HG03442 (cell line): ENCODE results near the gene TNFRSF19.
"Not testable (repeated sequence)": the region's sequence is repeated elsewhere in the genome, so short reads cannot be mapped to it uniquely, and the experiment has no call there.

Experiments
- ATAC-seq: cut with Tn5 transposase; IDR thresholded peaks from one replicate; pipeline ENCODE4 v1.9.1; 2021; ENCODE audit warnings: mild to moderate bottlenecking, moderate library complexity; ENCODE audit not compliant: unreplicated experiment

TNFRSF19 gene

GRCh38 chr13:23567906-23568460 is 2.2 kb upstream of the TNFRSF19 start:
- no peak for ATAC-seq

DNA sequence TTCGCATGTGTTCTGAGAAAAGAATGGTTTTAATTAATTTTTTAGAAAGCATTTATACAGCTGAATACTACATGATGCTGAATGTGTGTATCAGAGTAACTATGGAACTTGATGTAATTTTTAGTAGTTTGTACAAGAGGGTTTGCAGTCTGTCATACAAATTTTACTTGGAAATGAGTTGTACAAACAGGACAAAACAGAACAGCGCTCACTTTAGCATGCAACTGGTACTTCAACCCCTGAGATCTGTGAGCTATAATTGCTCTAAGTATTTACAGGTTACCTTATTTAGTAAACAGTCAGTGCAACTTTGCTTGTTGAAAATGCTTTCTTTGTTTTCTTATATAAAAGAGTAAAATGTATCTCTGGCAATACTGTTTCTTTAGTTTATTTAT is 706 bp downstream of the TNFRSF19 start:
- ATAC-seq, result no peak

GRCh38 chr13:23571431-23571830 is 1.2 kb downstream of the TNFRSF19 start:
- no peak for ATAC-seq

GRCh38 chr13:23572836-23573235 is 2.6 kb downstream of the TNFRSF19 start:
- ATAC-seq, result no peak

DNA sequence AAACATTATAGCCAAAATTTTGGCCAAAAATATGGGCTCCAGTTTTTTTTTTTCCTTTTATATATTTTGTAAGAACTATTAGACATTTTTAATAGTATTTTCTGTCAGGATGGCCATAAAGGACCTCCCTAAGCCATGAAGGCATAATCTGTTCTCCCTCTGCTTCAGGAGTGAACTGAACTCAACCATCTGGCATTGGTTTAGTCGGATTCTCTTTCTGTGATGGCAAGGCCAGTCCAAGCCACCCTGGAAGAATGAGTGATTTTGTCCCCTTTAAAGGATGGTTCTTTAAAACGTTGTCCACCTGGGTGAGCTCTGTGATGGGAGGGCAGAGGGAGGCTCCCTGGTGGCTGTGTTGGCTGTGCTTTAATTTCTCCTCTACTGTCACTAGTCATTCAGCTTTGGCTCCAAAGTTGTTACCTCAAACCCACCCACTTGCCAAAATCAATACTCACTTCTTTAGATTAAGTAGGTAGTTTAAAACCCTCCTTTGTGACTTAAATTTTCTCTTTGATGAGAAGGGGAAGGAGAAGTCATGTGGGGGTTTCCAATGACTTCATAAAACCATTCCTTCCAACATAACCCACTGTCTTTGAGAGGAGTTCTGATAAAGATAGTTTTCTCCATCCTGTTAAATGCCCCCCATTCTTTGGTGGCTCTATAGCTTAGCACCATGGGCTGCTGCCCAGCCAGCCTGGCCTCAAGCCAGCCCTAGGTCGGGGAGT is 4.4 kb downstream of the TNFRSF19 start:
- ATAC-seq, result no peak

- no peak for ATAC-seq
These were observed 5.4 kb downstream of the TNFRSF19 start for GRCh38 chr13:23575632-23576031.

DNA sequence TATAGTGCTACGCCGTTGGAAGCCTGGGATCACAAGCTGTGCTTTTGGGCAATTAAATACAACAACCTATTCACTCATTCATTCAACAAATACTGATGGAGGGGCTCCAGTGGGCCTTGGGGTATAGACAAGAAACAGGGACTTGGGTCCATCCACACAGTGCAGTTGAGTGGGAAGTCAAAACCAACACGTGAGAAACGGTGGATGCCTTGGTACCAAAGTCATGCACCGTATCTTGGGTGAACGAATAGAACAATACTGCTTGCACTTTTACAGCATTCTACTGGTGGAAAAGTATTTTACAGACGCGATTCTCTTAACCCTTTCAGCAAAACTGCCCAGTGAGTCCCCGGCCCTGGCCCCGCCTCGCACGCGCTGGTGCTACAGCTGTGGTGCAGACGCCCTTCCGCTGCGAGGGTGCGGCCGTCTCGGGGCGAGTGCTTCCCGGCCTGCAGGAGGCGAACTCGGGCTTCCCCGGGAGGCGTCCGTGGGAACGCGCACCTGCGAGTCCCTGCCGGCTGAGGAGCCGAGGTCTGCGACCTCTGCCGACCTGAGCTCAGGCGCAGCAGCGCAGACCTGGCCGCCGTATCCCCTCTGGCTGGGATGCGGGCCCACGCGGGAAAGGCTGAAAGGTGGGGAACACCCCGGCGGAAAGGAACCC is 8.3 kb downstream of the TNFRSF19 start:
- peak; percentile 49 for ATAC-seq

GRCh38 chr13:23579072-23579895 is 9.1 kb downstream of the TNFRSF19 start:
- ATAC-seq, result peak; percentile 81

GRCh38 chr13:23579896-23580683 is 9.9 kb downstream of the TNFRSF19 start:
- no peak for ATAC-seq

DNA sequence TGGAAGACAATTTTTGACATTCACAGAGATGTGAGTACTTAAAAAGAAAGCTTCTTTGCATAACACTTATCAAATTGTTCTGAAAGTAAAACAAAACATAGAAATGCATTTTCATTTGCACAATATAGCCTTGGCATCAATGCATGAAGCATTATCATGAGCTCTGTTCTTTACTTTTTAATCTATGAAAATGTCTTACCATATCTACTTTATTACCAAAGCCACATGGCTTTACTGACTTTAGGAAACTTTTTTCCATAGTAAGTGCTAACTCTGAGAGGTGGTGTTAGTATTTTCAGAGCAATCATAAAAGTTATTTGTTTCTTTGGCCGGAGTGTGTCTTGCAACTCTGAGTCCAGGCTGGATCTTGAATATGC is 10.5 kb downstream of the TNFRSF19 start:
- ATAC-seq, result no peak

GRCh38 chr13:23583491-23583890 is 13.3 kb downstream of the TNFRSF19 start:
- ATAC-seq, result no peak

GRCh38 chr13:23584275-23584674 is 14.1 kb downstream of the TNFRSF19 start:
- no peak for ATAC-seq

GRCh38 chr13:23586336-23586735 is 16.1 kb downstream of the TNFRSF19 start:
- no peak for ATAC-seq

DNA sequence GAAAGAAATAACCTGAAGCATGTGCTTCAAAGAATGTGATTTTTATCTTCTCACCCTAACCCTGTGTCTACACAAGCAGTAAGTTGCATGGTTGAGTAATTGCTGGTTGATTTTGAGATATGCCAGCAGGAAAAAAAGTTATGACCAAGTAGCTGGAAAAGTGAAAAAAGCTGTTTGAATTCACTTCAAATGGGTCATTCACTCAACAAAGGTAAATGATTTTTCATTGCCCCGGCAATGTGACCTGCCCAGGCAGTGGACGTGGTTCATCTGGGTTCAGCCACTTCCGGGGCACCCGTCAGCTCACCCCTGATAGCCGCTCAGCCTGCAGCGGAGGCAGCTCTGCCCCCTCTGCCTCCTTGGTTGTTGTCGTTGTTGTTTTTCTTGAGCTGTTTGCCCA is 18.5 kb downstream of the TNFRSF19 start:
- no peak for ATAC-seq

- no peak for ATAC-seq
These were observed 22.4 kb downstream of the TNFRSF19 start for GRCh38 chr13:23592596-23592995.

GRCh38 chr13:23593148-23593547 is 22.9 kb downstream of the TNFRSF19 start:
- ATAC-seq, result no peak

- ATAC-seq, result not testable (repeated sequence)
These were observed 24.1 kb downstream of the TNFRSF19 start for GRCh38 chr13:23594290-23594689.

- ATAC-seq, result no peak
These were observed 28.2 kb downstream of the TNFRSF19 start for GRCh38 chr13:23598369-23598768.

DNA sequence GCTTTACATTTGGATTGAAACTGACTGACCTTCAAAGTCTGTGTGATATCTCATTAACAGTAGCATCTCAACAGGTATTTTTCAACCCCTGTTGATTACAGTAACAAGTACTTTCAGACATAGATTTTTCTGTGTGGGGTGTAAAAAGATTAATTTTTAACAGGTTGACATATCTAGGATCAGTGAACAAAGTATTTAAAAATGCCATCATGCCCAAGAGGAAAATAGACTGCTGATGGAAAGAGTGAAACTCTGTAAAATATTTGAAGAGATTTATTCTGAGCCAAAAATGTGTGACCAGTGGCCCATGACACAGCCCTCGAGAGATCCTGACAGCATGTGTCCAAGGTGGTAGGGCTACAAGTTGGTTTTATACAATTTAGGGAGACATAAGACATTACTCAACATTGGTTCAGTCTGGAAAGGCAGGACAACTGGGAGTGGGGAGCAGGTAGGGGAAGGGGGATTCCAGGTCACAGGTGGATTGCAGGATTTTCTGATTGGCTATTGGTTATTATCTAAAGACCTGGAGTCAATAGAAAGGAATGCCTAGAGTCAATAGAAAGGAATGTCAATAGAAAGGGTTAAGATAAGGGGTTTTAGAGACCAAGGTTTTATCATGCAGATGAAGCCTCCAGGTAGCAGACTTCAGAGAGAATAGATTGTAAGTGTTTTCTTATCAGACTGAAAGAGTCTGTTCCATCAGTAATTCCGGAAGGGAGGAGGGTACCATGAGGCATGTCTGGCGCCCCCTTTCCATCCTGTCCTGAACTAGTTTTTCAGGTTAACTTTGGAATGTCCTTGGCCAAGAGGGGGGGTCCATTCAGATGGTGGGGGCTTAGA is 29.1 kb downstream of the TNFRSF19 start:
- ATAC-seq, result no peak

DNA sequence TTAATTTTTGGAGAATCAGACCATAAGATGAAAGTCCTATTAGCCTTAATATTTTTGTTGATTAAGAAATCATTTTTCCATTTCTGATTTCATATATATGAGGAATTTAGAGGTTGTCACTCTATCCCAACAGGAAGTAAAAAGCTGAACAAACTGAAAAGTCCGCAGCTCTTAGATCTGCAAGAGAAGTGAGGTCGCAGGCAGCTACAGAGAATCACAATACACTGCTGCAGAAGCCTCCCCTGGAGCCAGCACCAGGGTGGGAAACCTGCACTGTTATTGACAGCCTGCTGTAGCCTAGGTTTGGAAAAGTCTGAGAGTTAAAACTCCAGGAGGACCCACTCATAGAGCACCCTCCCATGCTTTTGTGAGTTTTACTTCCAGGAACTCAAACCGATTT is 29.9 kb downstream of the TNFRSF19 start:
- no peak for ATAC-seq
